NCI-H345 (cell line): ENCODE data around the gene SIRPA.

Experiments used
- DNase-seq: peaks from one replicate; lab custom pipeline; 2025; lab: John Stamatoyannopoulos, UW

The SIRPA gene

GRCh38 chr20:1894951-1895673, at the start of gene SIRPA:
Gene SIRPA (plus strand): TSS chr20:1895407. CDS start chr20:1895448, 41 bp downstream.
- peak; percentile 47 for DNase-seq

GRCh38 chr20:1845701-1846100, 49.5 kb upstream of the SIRPA start:
- no peak for DNase-seq

- no peak for DNase-seq
Measured at GRCh38 chr20:1846341-1846740, 48.9 kb upstream of the SIRPA start.

- DNase-seq: no peak
Measured at GRCh38 chr20:1846876-1847275, 48.3 kb upstream of the SIRPA start.

GRCh38 chr20:1847780-1848179, 47.4 kb upstream of the SIRPA start:
- DNase-seq: no peak

- DNase-seq: no peak
Measured at GRCh38 chr20:1848373-1848772, 46.8 kb upstream of the SIRPA start.

- no peak for DNase-seq
Measured at GRCh38 chr20:1851396-1851795, 43.8 kb upstream of the SIRPA start.

- DNase-seq: no peak
Measured at GRCh38 chr20:1853473-1853872, 41.7 kb upstream of the SIRPA start.

GRCh38 chr20:1854246-1854645, 41.0 kb upstream of the SIRPA start:
- no peak for DNase-seq

- no peak for DNase-seq
Measured at GRCh38 chr20:1855109-1855508, 40.1 kb upstream of the SIRPA start.

- DNase-seq: no peak
Measured at GRCh38 chr20:1855690-1856089, 39.5 kb upstream of the SIRPA start.

- DNase-seq: no peak
Measured at GRCh38 chr20:1856424-1856823, 38.8 kb upstream of the SIRPA start.

GRCh38 chr20:1857466-1857865, 37.7 kb upstream of the SIRPA start:
- DNase-seq: no peak

GRCh38 chr20:1858871-1859270, 36.3 kb upstream of the SIRPA start:
- DNase-seq: no peak

- DNase-seq: no peak
Measured at GRCh38 chr20:1860446-1860845, 34.8 kb upstream of the SIRPA start.

GRCh38 chr20:1861347-1861976, 33.7 kb upstream of the SIRPA start:
- no peak for DNase-seq

- DNase-seq: no peak
Measured at GRCh38 chr20:1861996-1862662, 33.1 kb upstream of the SIRPA start.

- no peak for DNase-seq
Measured at GRCh38 chr20:1862663-1863053, 32.5 kb upstream of the SIRPA start.

- no peak for DNase-seq
Measured at GRCh38 chr20:1863296-1863695, 31.9 kb upstream of the SIRPA start.

- peak; percentile 64 for DNase-seq
Measured at GRCh38 chr20:1866834-1867233, 28.4 kb upstream of the SIRPA start.

- no peak for DNase-seq
Measured at GRCh38 chr20:1867495-1868260, 27.5 kb upstream of the SIRPA start.

- DNase-seq: no peak
Measured at GRCh38 chr20:1868856-1869255, 26.4 kb upstream of the SIRPA start.

- no peak for DNase-seq
Measured at GRCh38 chr20:1870323-1870722, 24.9 kb upstream of the SIRPA start.
